ENCODE results near the gene IL25. TPM values are rescaled to one million over a fixed set of nuclear protein-coding genes. Genes with fewer than 3 reads are reported as not detected.
"Not testable (repeated sequence)": the region's sequence is repeated elsewhere in the genome, so short reads cannot be mapped to it uniquely, and the experiment has no call there.

The IL25 gene
- total RNA-seq, 1 donor from 2014 or later: not detected

DNA sequence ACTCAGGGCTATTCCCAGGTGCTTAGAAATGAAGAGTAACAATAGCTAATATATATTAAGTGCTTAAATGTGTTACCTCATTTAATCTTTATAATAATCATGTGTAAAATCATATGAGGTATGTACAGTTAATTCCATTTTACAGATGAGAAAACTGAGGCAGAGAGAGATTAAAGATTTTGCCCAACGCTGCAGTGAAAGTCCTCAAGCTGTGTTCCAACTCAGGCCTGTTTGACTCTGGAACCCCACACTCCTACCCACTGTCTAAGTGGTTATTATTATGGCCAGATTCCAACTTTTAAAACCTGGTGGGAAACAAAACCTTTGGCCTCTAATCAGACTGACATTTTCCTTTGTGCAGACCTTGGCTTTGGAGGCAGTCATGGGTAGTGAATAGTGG, 14.4 kb downstream of the IL25 start:
- no peak overlapping the region for H3K27ac Mint-ChIP-seq
- H3K4me1 Mint-ChIP-seq: peaks cover 4% of the 10 kb centered on the region
- no peaks in the 10 kb centered on the region for H3K9me3 Mint-ChIP-seq
- H3K4me3 Mint-ChIP-seq: no peak overlapping the region
- DNase-seq (ENCODE audit: low spot score in 2 of 2, unreplicated experiment in 2 of 2): no peak
- H3K36me3 Mint-ChIP-seq: no peaks in the 10 kb centered on the region
- peaks cover 39% of the 10 kb centered on the region for H3K27me3 Mint-ChIP-seq (ENCODE audit: low read depth)
- TF ChIP-seq, protein P1, sequence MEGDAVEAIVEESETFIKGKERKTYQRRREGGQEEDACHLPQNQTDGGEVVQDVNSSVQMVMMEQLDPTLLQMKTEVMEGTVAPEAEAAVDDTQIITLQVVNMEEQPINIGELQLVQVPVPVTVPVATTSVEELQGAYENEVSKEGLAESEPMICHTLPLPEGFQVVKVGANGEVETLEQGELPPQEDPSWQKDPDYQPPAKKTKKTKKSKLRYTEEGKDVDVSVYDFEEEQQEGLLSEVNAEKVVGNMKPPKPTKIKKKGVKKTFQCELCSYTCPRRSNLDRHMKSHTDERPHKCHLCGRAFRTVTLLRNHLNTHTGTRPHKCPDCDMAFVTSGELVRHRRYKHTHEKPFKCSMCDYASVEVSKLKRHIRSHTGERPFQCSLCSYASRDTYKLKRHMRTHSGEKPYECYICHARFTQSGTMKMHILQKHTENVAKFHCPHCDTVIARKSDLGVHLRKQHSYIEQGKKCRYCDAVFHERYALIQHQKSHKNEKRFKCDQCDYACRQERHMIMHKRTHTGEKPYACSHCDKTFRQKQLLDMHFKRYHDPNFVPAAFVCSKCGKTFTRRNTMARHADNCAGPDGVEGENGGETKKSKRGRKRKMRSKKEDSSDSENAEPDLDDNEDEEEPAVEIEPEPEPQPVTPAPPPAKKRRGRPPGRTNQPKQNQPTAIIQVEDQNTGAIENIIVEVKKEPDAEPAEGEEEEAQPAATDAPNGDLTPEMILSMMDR (IDR thresholded peaks at IDR 0.05; ENCODE audit: unreplicated experiment): no peak

DNA sequence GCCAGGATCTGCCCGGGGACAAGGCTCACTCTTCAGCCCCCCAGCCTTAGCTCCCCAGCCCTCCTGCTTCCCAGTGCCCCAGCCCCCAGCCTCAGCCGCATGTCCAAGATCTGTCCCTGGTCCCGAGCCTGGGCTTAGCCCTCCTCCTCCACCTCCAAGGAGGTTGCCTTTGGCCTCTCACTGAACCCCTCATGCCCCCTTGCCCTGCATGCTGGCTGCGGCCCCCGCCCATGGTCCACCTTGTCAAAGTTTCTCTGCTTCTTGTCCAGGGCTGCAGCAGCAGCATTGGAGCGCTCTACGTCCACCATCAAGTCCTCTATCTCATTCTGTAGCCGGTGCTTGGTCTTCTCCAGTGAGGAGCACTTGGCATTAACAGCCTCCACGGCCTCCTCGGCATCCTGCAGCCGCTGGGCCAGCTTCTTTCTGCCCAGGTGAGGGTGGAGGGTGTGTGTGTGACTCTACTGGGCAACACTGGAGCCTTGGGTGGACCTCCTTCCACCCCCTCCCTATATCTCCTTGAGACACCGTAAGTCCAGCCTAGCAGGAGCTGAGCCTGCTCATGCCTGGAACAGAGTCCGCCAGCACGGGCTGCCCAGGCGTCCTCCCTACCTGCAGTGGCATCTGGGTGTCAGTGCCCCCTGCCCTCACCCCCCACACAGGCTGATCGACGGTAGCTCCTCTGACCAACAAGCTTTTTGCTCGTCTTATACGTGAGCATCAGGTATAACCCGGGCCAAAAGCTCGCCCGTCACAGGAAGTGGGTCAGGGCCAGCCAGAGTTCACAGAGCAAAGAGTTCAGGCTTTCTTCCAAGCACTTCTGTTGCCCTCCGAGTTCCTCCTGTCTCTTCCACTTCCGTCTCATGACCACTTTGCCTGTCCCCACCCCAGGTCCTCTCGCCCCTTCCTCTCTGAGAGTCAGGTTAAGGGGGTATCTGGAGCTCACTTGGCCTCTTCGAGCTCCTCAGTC, 15.6 kb downstream of the IL25 start:
- Mint-ChIP-seq H3K27me3 (ENCODE audit: low read depth) (peaks cover 41% of the 10 kb centered on the region), H3K4me3 (no peak overlapping the region), H3K27ac (no peak overlapping the region), H3K9me3 (no peaks in the 10 kb centered on the region), H3K36me3 (no peaks in the 10 kb centered on the region), H3K4me1 (peaks cover 4% of the 10 kb centered on the region)
- TF ChIP-seq, protein P1 (IDR thresholded peaks at IDR 0.05; ENCODE audit: unreplicated experiment): no peak
- no peak for DNase-seq (ENCODE audit: low spot score in 2 of 2, unreplicated experiment in 2 of 2)

DNA sequence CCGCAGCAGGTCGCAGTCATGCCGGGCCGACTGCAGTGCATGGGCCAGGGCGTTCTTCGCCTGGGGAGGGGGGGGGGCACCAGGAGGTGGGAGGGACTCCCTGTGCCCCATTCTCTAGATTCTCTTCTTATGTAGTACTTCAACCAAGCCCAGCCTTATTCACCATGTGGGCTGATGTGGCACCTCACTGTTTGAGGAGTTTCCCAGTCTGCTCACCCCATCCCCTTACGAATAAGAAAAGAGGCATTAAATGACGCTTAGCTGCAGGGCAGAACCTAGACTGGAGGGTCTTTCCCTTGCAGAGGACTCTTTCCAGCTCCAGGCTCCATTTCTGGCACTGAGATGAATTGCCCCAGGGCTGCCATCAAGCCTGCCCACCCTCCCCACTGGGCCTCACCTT, 16.4 kb downstream of the IL25 start:
- Mint-ChIP-seq H3K27me3 (ENCODE audit: low read depth) (peaks cover 45% of the 10 kb centered on the region), H3K27ac (no peak overlapping the region)
- TF ChIP-seq, protein P1 (IDR thresholded peaks at IDR 0.05; ENCODE audit: unreplicated experiment): no peak

DNA sequence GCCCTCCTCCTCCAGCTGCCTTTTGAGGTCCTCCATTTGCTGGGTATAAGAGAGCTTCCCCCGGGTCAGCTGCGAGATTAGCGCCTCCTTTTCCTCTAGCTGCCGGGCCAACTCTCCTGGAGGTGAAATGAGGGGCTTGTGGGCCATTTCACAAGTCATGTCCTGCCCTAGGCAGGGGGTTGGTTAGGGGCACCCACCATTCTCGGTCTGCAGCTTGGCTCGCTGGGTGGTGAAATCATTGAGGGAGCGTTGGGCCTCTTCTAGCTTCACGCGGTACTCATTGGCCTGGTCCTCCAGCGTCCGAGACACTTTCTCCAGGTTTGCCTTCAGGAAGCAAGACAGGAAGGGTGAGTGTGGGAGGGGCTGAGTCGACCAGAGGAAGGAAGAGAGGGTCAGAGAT, 16.8 kb downstream of the IL25 start:
- Mint-ChIP-seq H3K36me3 (no peaks in the 10 kb centered on the region), H3K4me1 (peaks cover 4% of the 10 kb centered on the region), H3K27ac (no peak overlapping the region), H3K9me3 (no peaks in the 10 kb centered on the region), H3K27me3 (ENCODE audit: low read depth) (peaks cover 49% of the 10 kb centered on the region), H3K4me3 (no peak overlapping the region)
- no peak for DNase-seq (ENCODE audit: low spot score in 2 of 2, unreplicated experiment in 2 of 2)
- TF ChIP-seq, protein P1 (IDR thresholded peaks at IDR 0.05; ENCODE audit: unreplicated experiment): no peak

More for the DNA sequence above, 16.4 kb downstream of the IL25 start:
- no peaks in the 10 kb centered on the region for H3K9me3 Mint-ChIP-seq
- H3K36me3 Mint-ChIP-seq: no peaks in the 10 kb centered on the region
- peaks cover 4% of the 10 kb centered on the region for H3K4me1 Mint-ChIP-seq
- no peak overlapping the region for H3K4me3 Mint-ChIP-seq
- DNase-seq (ENCODE audit: low spot score in 2 of 2, unreplicated experiment in 2 of 2): no peak

DNA sequence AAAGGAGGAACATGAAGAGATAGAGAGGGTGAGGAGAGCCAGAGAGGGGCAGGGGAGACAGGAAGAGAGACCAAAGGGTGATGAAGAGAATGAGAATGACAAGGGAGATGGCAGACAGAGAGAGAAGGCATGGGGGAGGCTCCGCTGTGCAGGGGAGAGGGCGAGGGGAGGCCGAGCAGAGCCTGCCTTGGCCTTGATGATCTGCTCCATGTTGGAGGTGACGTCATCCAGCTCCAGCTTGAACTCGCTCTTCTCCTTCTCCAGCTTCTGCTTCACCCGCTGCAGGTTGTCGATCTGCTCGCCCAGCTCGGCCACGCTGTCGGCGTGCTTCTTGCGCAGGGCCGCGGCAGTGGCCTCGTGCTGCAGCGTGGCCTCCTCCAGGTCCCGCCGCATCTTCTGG, 17.3 kb downstream of the IL25 start:
- H3K36me3 Mint-ChIP-seq; H3K4me3 Mint-ChIP-seq; H3K27ac Mint-ChIP-seq; H3K4me1 Mint-ChIP-seq; H3K9me3 Mint-ChIP-seq; DNase-seq (ENCODE audit: low spot score in 2 of 2, unreplicated experiment in 2 of 2): not testable (repeated sequence)
- H3K27me3 Mint-ChIP-seq (ENCODE audit: low read depth): peaks cover 51% of the 10 kb centered on the region

DNA sequence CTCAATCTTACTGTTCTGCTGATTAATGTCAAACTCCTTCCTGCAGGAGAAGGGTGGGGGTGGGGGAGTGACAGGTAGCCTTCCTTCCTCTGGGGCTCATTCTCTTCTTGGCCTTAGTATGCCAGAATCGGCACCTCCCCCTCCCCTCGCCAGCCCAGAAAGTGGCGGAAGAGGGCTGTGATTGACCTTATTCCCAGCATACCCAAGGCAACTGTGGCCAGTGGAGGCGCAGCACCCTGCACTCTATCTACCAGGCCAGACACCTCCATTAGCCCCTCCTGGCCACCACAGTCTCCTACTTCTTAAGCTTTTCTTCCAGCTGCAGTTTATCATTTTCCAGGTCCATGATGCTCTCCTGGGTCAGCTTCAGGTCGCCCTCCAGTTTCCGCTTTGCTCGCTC, 20.0 kb downstream of the IL25 start:
- no peak for DNase-seq (ENCODE audit: low spot score in 2 of 2, unreplicated experiment in 2 of 2)
- Mint-ChIP-seq H3K4me1 (no peaks in the 10 kb centered on the region), H3K9me3 (no peaks in the 10 kb centered on the region), H3K36me3 (no peaks in the 10 kb centered on the region), H3K4me3 (no peak overlapping the region), H3K27me3 (ENCODE audit: low read depth) (peaks cover 55% of the 10 kb centered on the region), H3K27ac (no peak overlapping the region)
- TF ChIP-seq, protein P1 (IDR thresholded peaks at IDR 0.05; ENCODE audit: unreplicated experiment): no peak

All from mesothelial cell of epicardium (in vitro differentiated cells).